ENCODE measurements around the gene OSBP2. TPM values are rescaled to one million over a fixed set of nuclear protein-coding genes. Genes with fewer than 3 reads are reported as not detected.

Gene OSBP2
- total RNA-seq, 1 experiment from 2014 or later: 6.2 TPM

- H3K4me3 ChIP-seq (ENCODE audit: low read depth, low read length): no peak overlapping the region
- H3K4me1 Mint-ChIP-seq (ENCODE audit: low read depth, unreplicated experiment): no peaks in the 10 kb centered on the region
- no peak for DNase-seq
- H3K9me3 ChIP-seq: no peaks in the 10 kb centered on the region
- H3K36me3 ChIP-seq (ENCODE audit: control insufficient read depth, insufficient read depth, low read length): no peaks in the 10 kb centered on the region; the same call in 1 of the 2 replicates
- BruUV-seq (replicated peaks): no TSS peak
- peaks cover 12% of the 10 kb centered on the region for H3K36me3 Mint-ChIP-seq (ENCODE audit: insufficient read depth, unreplicated experiment)
- no peak overlapping the region for H3K27ac Mint-ChIP-seq (ENCODE audit: unreplicated experiment)
- H3K4me1 ChIP-seq: no peaks in the 10 kb centered on the region
- TF ChIP-seq CTCF (IDR thresholded peaks at IDR 0.05; ENCODE audit: insufficient read depth in 1 of 2, low read depth in 1 of 2, low read length in 1 of 2, severe bottlenecking in 1 of 2, unreplicated experiment in 1 of 2): no peak
- CTCF ChIA-PET: no interaction called here
- POLR2A ChIA-PET: no interaction called here
- no peaks in the 10 kb centered on the region for H3K27me3 Mint-ChIP-seq (ENCODE audit: insufficient read depth, unreplicated experiment)
- intact Hi-C loops (cut with micrococcal nuclease; ENCODE audit: unreplicated experiment): no loop called here
- no peaks in the 10 kb centered on the region for H3K9me3 Mint-ChIP-seq (ENCODE audit: unreplicated experiment)
- H3K4me3 Mint-ChIP-seq (ENCODE audit: unreplicated experiment): no peak overlapping the region
- H3K27me3 ChIP-seq (replicated peaks; ENCODE audit: control insufficient read depth, insufficient read depth, low read length): no peaks in the 10 kb centered on the region
Observed at GRCh38 chr22:30906411-30906810, 211.7 kb downstream of the OSBP2 start.

GRCh38 chr22:30906946-30907345 lies 212.3 kb downstream of the OSBP2 start:
- no peaks in the 10 kb centered on the region for H3K27me3 ChIP-seq (replicated peaks; ENCODE audit: control insufficient read depth, insufficient read depth, low read length)
- H3K4me3 ChIP-seq (ENCODE audit: low read depth, low read length): no peak overlapping the region
- H3K9me3 ChIP-seq: no peaks in the 10 kb centered on the region
- no peaks in the 10 kb centered on the region for H3K9me3 Mint-ChIP-seq (ENCODE audit: unreplicated experiment)
- H3K27ac Mint-ChIP-seq (ENCODE audit: unreplicated experiment): no peak overlapping the region
- intact Hi-C loops (cut with micrococcal nuclease; ENCODE audit: unreplicated experiment): no loop called here
- H3K36me3 Mint-ChIP-seq (ENCODE audit: insufficient read depth, unreplicated experiment): peaks cover 12% of the 10 kb centered on the region
- no peaks in the 10 kb centered on the region for H3K4me1 ChIP-seq
- no peaks in the 10 kb centered on the region for H3K27me3 Mint-ChIP-seq (ENCODE audit: insufficient read depth, unreplicated experiment)
- CTCF ChIA-PET: no interaction called here
- POLR2A ChIA-PET: interaction anchor here (1.0 kb wide), 1 partner anchor 15 kb away, joined by 3 read pairs; no protein-coding TSS in a partner anchor
- no peak overlapping the region for H3K4me3 Mint-ChIP-seq (ENCODE audit: unreplicated experiment)
- no peaks in the 10 kb centered on the region; the same call in 1 of the 2 replicates for H3K36me3 ChIP-seq (ENCODE audit: control insufficient read depth, insufficient read depth, low read length)
- TF ChIP-seq CTCF (IDR thresholded peaks at IDR 0.05; ENCODE audit: insufficient read depth in 1 of 2, low read depth in 1 of 2, low read length in 1 of 2, severe bottlenecking in 1 of 2, unreplicated experiment in 1 of 2): no peak
- DNase-seq: no peak
- H3K4me1 Mint-ChIP-seq (ENCODE audit: low read depth, unreplicated experiment): no peaks in the 10 kb centered on the region
- BruUV-seq (replicated peaks): no TSS peak

GRCh38 chr22:30908051-30908461 lies 213.4 kb downstream of the OSBP2 start:
- H3K36me3 ChIP-seq (ENCODE audit: control insufficient read depth, insufficient read depth, low read length): no peaks in the 10 kb centered on the region; the same call in 1 of the 2 replicates
- Mint-ChIP-seq H3K9me3 (ENCODE audit: unreplicated experiment) (no peaks in the 10 kb centered on the region), H3K4me3 (ENCODE audit: unreplicated experiment) (no peak overlapping the region), H3K4me1 (ENCODE audit: low read depth, unreplicated experiment) (no peaks in the 10 kb centered on the region), H3K27me3 (ENCODE audit: insufficient read depth, unreplicated experiment) (no peaks in the 10 kb centered on the region), H3K27ac (ENCODE audit: unreplicated experiment) (no peak overlapping the region), H3K36me3 (ENCODE audit: insufficient read depth, unreplicated experiment) (peaks cover 9% of the 10 kb centered on the region)
- H3K4me1 ChIP-seq: no peaks in the 10 kb centered on the region
- no peak for TF ChIP-seq CTCF (IDR thresholded peaks at IDR 0.05; ENCODE audit: insufficient read depth in 1 of 2, low read depth in 1 of 2, low read length in 1 of 2, severe bottlenecking in 1 of 2, unreplicated experiment in 1 of 2)
- ChIA-PET POLR2A (no interaction called here), CTCF (no interaction called here)
- H3K4me3 ChIP-seq (ENCODE audit: low read depth, low read length): no peak overlapping the region
- DNase-seq: no peak
- H3K9me3 ChIP-seq: no peaks in the 10 kb centered on the region
- intact Hi-C loops (cut with micrococcal nuclease; ENCODE audit: unreplicated experiment): no loop called here
- no TSS peak for BruUV-seq (replicated peaks)
- H3K27me3 ChIP-seq (replicated peaks; ENCODE audit: control insufficient read depth, insufficient read depth, low read length): no peaks in the 10 kb centered on the region
